Measurements from ENCODE around the gene RTN4IP1. TPM values are rescaled to one million over a fixed set of nuclear protein-coding genes. Genes with fewer than 3 reads are reported as not detected.

RTN4IP1 gene
- total RNA-seq, 1 experiment from 2014 or later = 12.5 TPM

DNA sequence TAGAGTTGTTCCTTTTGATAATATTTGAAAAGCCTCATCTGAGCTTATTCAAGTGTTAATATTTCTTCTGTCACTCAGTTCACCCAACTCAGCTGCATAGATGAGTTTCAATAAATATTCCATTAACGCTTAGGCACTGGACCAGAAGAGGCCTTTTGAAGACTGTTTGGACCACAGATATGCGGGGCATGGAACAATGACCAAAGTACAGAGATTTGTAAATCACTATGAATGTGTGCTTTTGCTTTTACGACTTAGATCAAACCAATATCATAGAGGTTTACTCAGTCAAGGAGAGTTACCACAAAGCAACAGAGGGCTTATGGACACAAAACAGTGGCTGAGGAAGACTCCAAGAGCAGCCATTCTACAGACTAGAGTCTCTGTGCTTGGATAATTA is 99.9 kb downstream of the RTN4IP1 start:
- no peak overlapping the region for H3K56ac ChIP-seq (ENCODE audit: insufficient read length, low read depth, low read length)
- TF ChIP-seq, protein P1, sequence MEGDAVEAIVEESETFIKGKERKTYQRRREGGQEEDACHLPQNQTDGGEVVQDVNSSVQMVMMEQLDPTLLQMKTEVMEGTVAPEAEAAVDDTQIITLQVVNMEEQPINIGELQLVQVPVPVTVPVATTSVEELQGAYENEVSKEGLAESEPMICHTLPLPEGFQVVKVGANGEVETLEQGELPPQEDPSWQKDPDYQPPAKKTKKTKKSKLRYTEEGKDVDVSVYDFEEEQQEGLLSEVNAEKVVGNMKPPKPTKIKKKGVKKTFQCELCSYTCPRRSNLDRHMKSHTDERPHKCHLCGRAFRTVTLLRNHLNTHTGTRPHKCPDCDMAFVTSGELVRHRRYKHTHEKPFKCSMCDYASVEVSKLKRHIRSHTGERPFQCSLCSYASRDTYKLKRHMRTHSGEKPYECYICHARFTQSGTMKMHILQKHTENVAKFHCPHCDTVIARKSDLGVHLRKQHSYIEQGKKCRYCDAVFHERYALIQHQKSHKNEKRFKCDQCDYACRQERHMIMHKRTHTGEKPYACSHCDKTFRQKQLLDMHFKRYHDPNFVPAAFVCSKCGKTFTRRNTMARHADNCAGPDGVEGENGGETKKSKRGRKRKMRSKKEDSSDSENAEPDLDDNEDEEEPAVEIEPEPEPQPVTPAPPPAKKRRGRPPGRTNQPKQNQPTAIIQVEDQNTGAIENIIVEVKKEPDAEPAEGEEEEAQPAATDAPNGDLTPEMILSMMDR (conservative IDR thresholded peaks at IDR 0.05) = no peak
- no peak overlapping the region for H3K18ac ChIP-seq (ENCODE audit: insufficient read length, low read depth, low read length)
- Mint-ChIP-seq H3K27ac (no peak overlapping the region), H3K27me3 (ENCODE audit: low read depth) (no peaks in the 10 kb centered on the region), H3K36me3 (ENCODE audit: insufficient read depth in 1 of 3, low read depth in 3 of 3) (no peaks in the 10 kb centered on the region), H3K4me1 (peaks cover 6 to 14% of the 10 kb centered on the region in 2 experiments; a peak in 3 of 4 replicates), H3K4me3 (no peak overlapping the region), H3K9me3 (no peaks in the 10 kb centered on the region)
- no peaks in the 10 kb centered on the region; the same call in 1 of the 2 replicates for H3K4me1 ChIP-seq (ENCODE audit: insufficient read depth, low read length)
- no peak overlapping the region for H2AFZ ChIP-seq (ENCODE audit: low read length)
- no peak overlapping the region for H2BK20ac ChIP-seq (ENCODE audit: low read depth, low read length, poor library complexity, severe bottlenecking)
- no peak overlapping the region for H3K27ac ChIP-seq (ENCODE audit: insufficient read length, low read depth, low read length)
- H4K8ac ChIP-seq (replicated peaks; ENCODE audit: insufficient read length, low read depth, low read length) = no peak overlapping the region
- H2AK5ac ChIP-seq (ENCODE audit: insufficient read length, low read length) = no peak overlapping the region
- no peak overlapping the region for H3K4me2 ChIP-seq (ENCODE audit: insufficient read depth, insufficient read length, low read length)
- H2BK120ac ChIP-seq (ENCODE audit: low read depth, low read length, poor library complexity, severe bottlenecking) = no peak overlapping the region
- no peak overlapping the region for H2BK5ac ChIP-seq (ENCODE audit: insufficient read length, low read length)
- no peaks in the 10 kb centered on the region for H3K23me2 ChIP-seq (ENCODE audit: insufficient read length, low read depth, low read length, poor library complexity, severe bottlenecking)
- H4K91ac ChIP-seq (ENCODE audit: insufficient read length, low read depth, low read length) = no peak overlapping the region
- H3K4ac ChIP-seq (ENCODE audit: low read depth, low read length) = no peak overlapping the region
- no peaks in the 10 kb centered on the region for H3K9me3 ChIP-seq (ENCODE audit: control insufficient read depth, low read depth, low read length)
- H2BK15ac ChIP-seq (ENCODE audit: low read depth, low read length) = no peak overlapping the region
- DNase-seq = no peak
- H3K23ac ChIP-seq (ENCODE audit: insufficient read length, low read depth, low read length) = no peak overlapping the region
- no peak overlapping the region for H3K9ac ChIP-seq (ENCODE audit: extremely low read depth, insufficient read length, low read length)
- H4K20me1 ChIP-seq (ENCODE audit: control insufficient read depth, insufficient read depth, insufficient read length) = no peaks in the 10 kb centered on the region
- no peaks in the 10 kb centered on the region for H3K79me2 ChIP-seq (ENCODE audit: insufficient read depth, low read length)
- H3K79me1 ChIP-seq (ENCODE audit: insufficient read depth, low read depth, low read length, poor library complexity, severe bottlenecking) = no peaks in the 10 kb centered on the region
- no peak overlapping the region for H4K5ac ChIP-seq (ENCODE audit: insufficient read length, low read depth, low read length)
- no peaks in the 10 kb centered on the region for H3K27me3 ChIP-seq (ENCODE audit: insufficient read depth, low read length)
- H3K14ac ChIP-seq (ENCODE audit: insufficient read depth, low read length) = no peak overlapping the region
- no peak overlapping the region for H3T11ph ChIP-seq (ENCODE audit: low read length)
- no CpG with 5 or more reads among the region's 3 CpGs for WGBS (ENCODE audit: extremely low coverage, insufficient read length, low lambda C conversion rate)
- H2BK12ac ChIP-seq (ENCODE audit: insufficient read length, low read depth, low read length) = no peak overlapping the region

All from H9 (cell line).